Psoas muscle (tissue), 8 donors: Measurements from ENCODE around the gene SFT2D2. TPM values are rescaled to one million over a fixed set of nuclear protein-coding genes. Genes with fewer than 3 reads are reported as not detected.

ENCODE experiments used
- ATAC-seq, 4 donors: fragments of 200-7000 bp; cut with Tn5 transposase; one replicate each; pipeline ENCODE4 v1.9.1; 2020; ENCODE audit warnings: moderate library complexity in 3 of 4, mild to moderate bottlenecking in 2 of 4
- DNase-seq, 2 donors: peaks; one replicate each; pipeline ENCODE4 v3.0.0-alpha.2; 2020
- H3K27ac ChIP-seq: fragments of 200-600 bp; one replicate; pipeline ENCODE4 v1.8.0; 2022
- H3K27me3 ChIP-seq, 3 donors: fragments of 200-600 bp in 1 of 3; one replicate each; pipeline versions ENCODE4 v1.6.1 to v1.8.0; 2013 to 2022; ENCODE audit warnings: low read length in 2 of 3, mild to moderate bottlenecking in 2 of 3, moderate library complexity in 1 of 3; ENCODE audit not compliant: insufficient read depth in 3 of 3
- H3K36me3 ChIP-seq, 2 donors: fragments of 200-600 bp in 1 of 2; one replicate each; pipeline versions ENCODE4 v1.6.1 to v1.8.0; 2013 to 2022; ENCODE audit warnings: low read depth in 1 of 2, mild to moderate bottlenecking in 1 of 2, moderate library complexity in 1 of 2; ENCODE audit not compliant: insufficient read depth in 1 of 2
- H3K4me1 ChIP-seq: fragments of 200-600 bp; one replicate; pipeline ENCODE4 v1.8.0; 2022
- H3K4me3 ChIP-seq: fragments of 200-600 bp; one replicate; pipeline ENCODE4 v1.8.0; 2022; ENCODE audit warnings: mild to moderate bottlenecking
- H3K9me3 ChIP-seq: fragments of 200-600 bp; one replicate; pipeline ENCODE4 v1.8.0; 2022
- WGBS, 3 donors: extraction: QIAGEN DNeasy Blood & Tissue Kit; methylation state at CpG; one replicate each; pipeline versions ENCODE4 v1.1.6 to v1.1.7; 2013; 5-methylcytosine and 5-hydroxymethylcytosine counted together
- intact Hi-C, 2 donors: fragments of 100-400 bp; cut with DNase I; formaldehyde crosslinking; loops; one replicate each; pipeline versions ENCODE4 v1.11.0 to v1.14.2; 2022
- polyA plus RNA-seq, 3 donors: library from polyadenylated mRNA; stranded (reverse); fragments of 200-250 nt; gene quantifications; one replicate each; pipeline ENCODE4 v1.2.3, GENCODE V29; 2013
- total RNA-seq, 4 donors: library from RNA; stranded (reverse); fragmentation: NEBNext Ultra II Directional in 2 of 4; extraction: Animal tissue kit (Norgen Biotek cat#: 25700) in 2 of 4; gene quantifications; one replicate each; pipeline versions ENCODE4 v1.2.1 to v1.2.4, GENCODE V29; 2021 to 2023
- TF ChIP-seq, protein P1 (sequence below): fragments of 200-600 bp; IDR thresholded peaks from one replicate; pipeline ENCODE4 v1.8.0; 2022; ENCODE audit warnings: antibody characterized with exemption
- donor health status: healthy with polysubstance abuse.
- donor health status: DM: no; HTN: no; CAD: no; lungs with moderate emphysema.
- donor health status: Bipolar disorder and iron deficiency.
- donor health status: healthy.
- donor health status: DM: yes; HTN: yes; CAD: no.
- donor health status: DM: no; HTN: no; CAD: no.
- donor health status: DM: no; HTN: no; CAD: no.
- donor health status: DM: yes; HTN: yes; CAD: no.

SFT2D2 gene
- total and polyA plus RNA-seq, 7 donors, result 2.0 to 15.5 (median 12.7) TPM

DNA sequence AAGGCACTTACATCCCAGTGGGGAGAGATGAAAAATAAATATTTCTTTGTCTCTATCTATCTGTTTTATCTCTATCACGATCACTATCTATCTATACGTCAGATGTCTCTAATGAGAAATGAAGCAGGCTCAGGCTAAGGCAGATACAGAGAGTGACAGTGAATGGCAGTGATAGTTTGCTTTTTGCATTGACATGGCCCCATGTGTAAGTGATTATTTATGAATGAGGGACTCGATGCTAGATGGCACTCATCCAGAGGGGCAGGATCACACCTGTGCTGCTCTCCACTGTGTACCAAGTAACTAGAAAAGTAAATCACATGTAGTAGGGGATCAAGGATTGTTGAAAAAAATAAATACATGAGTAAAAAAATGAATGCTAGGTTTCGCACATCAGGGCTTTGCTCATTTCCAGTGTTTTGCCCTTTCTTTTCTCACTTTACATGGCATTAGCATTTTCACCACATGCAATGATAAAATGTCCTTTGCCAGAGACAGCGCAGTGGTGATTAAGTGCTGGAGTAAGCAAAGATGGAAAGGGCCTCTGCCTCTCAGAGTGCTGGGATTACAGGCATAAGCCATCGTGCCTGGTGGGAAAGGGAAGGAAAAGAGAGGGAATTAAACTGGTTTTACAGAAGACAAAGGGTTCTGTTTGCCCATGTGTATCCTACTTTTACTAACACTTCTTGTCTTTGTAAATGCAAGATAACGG, 71.4 kb downstream of the SFT2D2 start:
- 84 to 86% (median 85%) methylated on average over 7 of the region's 7 CpGs for WGBS, 3 donors
- Histone ChIP-seq H3K36me3 (no peaks in the 10 kb centered on the region), H3K9me3 (no peaks in the 10 kb centered on the region), H3K27me3 (no peaks in the 10 kb centered on the region), H3K4me3 (no peak overlapping the region), H3K4me1 (no peaks in the 10 kb centered on the region), H3K27ac (no peak overlapping the region)
- DNase-seq (no peak), ATAC-seq (no peak)
- TF ChIP-seq, protein P1, sequence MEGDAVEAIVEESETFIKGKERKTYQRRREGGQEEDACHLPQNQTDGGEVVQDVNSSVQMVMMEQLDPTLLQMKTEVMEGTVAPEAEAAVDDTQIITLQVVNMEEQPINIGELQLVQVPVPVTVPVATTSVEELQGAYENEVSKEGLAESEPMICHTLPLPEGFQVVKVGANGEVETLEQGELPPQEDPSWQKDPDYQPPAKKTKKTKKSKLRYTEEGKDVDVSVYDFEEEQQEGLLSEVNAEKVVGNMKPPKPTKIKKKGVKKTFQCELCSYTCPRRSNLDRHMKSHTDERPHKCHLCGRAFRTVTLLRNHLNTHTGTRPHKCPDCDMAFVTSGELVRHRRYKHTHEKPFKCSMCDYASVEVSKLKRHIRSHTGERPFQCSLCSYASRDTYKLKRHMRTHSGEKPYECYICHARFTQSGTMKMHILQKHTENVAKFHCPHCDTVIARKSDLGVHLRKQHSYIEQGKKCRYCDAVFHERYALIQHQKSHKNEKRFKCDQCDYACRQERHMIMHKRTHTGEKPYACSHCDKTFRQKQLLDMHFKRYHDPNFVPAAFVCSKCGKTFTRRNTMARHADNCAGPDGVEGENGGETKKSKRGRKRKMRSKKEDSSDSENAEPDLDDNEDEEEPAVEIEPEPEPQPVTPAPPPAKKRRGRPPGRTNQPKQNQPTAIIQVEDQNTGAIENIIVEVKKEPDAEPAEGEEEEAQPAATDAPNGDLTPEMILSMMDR, result no peak
- intact Hi-C loops, result no loop called here

DNA sequence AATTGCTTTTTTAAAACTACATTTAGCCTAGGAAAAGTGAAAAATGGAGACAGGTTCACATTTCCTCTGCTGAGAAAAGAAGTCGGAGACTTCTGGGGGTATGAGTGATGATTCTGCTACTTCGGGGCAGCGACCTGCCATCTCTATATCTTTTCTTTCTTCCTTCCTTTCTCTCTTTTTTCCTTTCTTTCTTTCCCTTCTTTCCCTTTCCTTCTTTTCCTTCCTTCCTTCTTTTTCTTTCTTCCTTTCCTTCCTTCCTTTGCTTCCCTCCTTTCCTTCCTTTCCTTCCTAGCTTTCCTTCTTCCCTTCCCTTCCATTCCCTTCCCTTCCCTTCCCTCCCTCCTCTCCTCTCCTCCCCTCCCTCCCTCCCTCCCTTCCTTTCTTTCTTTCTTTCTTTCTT, 72.6 kb downstream of the SFT2D2 start:
- H3K4me3 ChIP-seq, result no peak overlapping the region
- DNase-seq (no peak), ATAC-seq (no peak)
- H3K27ac ChIP-seq, result no peak overlapping the region
- intact Hi-C loops, result no loop called here
- no peaks in the 10 kb centered on the region for H3K4me1 ChIP-seq
- H3K36me3 ChIP-seq, result no peaks in the 10 kb centered on the region
- no peaks in the 10 kb centered on the region for H3K27me3 ChIP-seq
- no peaks in the 10 kb centered on the region for H3K9me3 ChIP-seq
- TF ChIP-seq, protein P1, result no peak
- WGBS, 3 donors, result 90 to 93% (median 90%) methylated on average over 3 of the region's 3 CpGs

DNA sequence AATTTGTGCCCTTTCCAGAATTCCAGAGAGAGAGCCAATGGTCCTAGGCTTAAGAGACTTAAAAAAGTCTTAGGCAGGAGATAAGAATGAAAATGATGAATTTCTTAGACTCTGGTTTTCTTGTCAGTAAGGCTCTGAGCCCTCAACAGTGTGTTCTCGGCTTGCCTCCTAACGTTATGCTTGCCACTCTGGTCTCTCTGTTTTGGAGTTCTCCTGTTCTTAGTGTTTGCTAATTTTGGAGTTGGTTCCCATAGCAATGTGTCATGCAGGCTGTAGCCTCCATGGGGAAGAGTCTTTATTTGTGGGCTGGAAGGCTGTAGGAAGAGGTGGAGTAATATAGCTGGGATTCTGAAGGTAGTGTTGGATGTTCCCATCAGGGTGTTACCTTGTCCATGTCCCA, 74.8 kb downstream of the SFT2D2 start:
- TF ChIP-seq, protein P1, result no peak
- H3K27me3 ChIP-seq, result no peaks in the 10 kb centered on the region
- no peaks in the 10 kb centered on the region for H3K36me3 ChIP-seq
- no peaks in the 10 kb centered on the region for H3K9me3 ChIP-seq
- ATAC-seq (no peak), DNase-seq (no peak)
- no peak overlapping the region for H3K4me3 ChIP-seq
- intact Hi-C loops, result no loop called here
- no peaks in the 10 kb centered on the region for H3K4me1 ChIP-seq
- WGBS, 3 donors, result 55 to 85% (median 83%) methylated on average over 2 of the region's 2 CpGs
- H3K27ac ChIP-seq, result no peak overlapping the region

DNA sequence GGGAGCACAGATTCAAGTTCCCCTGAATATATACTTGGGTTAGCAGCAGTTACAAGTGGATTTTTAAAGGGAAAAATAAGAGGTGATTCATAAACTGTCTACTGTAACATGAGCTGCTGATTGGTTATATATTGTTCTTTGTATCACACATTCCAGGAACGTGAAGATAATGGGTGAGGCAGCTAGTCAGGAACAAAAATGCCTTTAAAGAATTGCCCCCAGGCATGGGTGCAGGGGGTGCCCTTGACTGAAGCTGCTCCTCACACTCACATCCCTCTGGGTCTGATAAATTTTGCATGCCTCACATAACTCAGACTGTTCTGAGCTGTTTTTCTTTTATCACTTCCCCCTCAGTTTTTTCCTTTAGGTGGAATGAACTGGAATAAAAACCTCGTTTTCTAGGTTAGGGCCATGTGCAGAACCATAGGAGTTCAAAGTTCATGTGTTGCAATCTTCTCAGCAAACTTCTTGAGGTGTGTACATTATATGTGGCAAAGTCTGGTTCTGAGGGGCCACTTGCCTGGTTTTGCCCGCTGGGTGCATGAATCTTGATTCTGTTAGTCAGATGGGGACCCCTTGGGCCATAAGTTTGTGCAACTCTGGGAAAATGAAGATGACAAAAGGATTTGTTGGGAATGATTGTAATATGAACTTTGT, 76.0 kb downstream of the SFT2D2 start:
- no peaks in the 10 kb centered on the region for H3K9me3 ChIP-seq
- H3K4me3 ChIP-seq, result no peak overlapping the region
- no peaks in the 10 kb centered on the region for H3K4me1 ChIP-seq
- H3K27me3 ChIP-seq, result no peaks in the 10 kb centered on the region
- TF ChIP-seq, protein P1, result no peak
- no peak for DNase-seq
- WGBS, 3 donors, result 65 to 69% (median 68%) methylated on average over 3 of the region's 3 CpGs
- no peak overlapping the region for H3K27ac ChIP-seq
- H3K36me3 ChIP-seq, result no peaks in the 10 kb centered on the region
- no peak for ATAC-seq
- intact Hi-C loops, result no loop called here

Other genes starting within 250 kb of the SFT2D2 start
- 1 to 10 TPM in 3 of 4 donors, under 1 TPM in 1; 0.67 to 2.6 (median 1.4) TPM for gene GPR161, start 89.1 kb upstream of the SFT2D2 start, total RNA-seq
- under 1 TPM; 0.38 to 0.67 (median 0.46) TPM for gene GPR161, start 89.1 kb upstream of the SFT2D2 start, polyA plus RNA-seq
- 10 to 100 TPM; 27.1 to 34.7 (median 31.2) TPM for gene TIPRL, start 47.0 kb upstream of the SFT2D2 start, total RNA-seq
- 10 to 100 TPM; 15.3 to 32.8 (median 30.7) TPM for gene TIPRL, start 47.0 kb upstream of the SFT2D2 start, polyA plus RNA-seq
- under 1 TPM; 0.12 to 0.56 (median 0.22) TPM for gene TBX19, start 54.9 kb downstream of the SFT2D2 start, total RNA-seq
- gene TBX19, start 54.9 kb downstream of the SFT2D2 start, polyA plus RNA-seq, result under 1 TPM; 0.14 to 0.36 (median 0.27) TPM